Ishikawa (cell line): ENCODE results near the gene GALNT1.

Experiments used
- CEBPB ChIP-seq: IDR thresholded peaks from 2 replicates; pipeline ENCODE4 v1.6.1; 2012
- CREB1 ChIP-seq: IDR thresholded peaks from 2 replicates; pipeline ENCODE4 v1.6.1; 2012; ENCODE audit warnings: low read depth
- EGR1 ChIP-seq: IDR thresholded peaks from 2 replicates; pipeline ENCODE4 v1.6.1; 2012
- EP300 ChIP-seq: IDR thresholded peaks from 2 replicates; pipeline ENCODE4 v1.6.1; 2012; ENCODE audit warnings: borderline replicate concordance
- FOXM1 ChIP-seq: IDR thresholded peaks from 2 replicates; pipeline ENCODE4 v1.6.1; 2012; ENCODE audit warnings: low read depth, borderline replicate concordance
- NFIC ChIP-seq: IDR thresholded peaks from 2 replicates; pipeline ENCODE4 v1.6.1; 2012
- RAD21 ChIP-seq: IDR thresholded peaks from 2 replicates; pipeline ENCODE4 v1.6.1; 2012; ENCODE audit warnings: low read depth
- TAF1 ChIP-seq: IDR thresholded peaks from 2 replicates; pipeline ENCODE4 v1.6.1; 2012; ENCODE audit warnings: low read depth, mild to moderate bottlenecking
- TCF12 ChIP-seq: IDR thresholded peaks from 2 replicates; pipeline ENCODE4 v1.6.1; 2012; ENCODE audit warnings: low read depth
- TEAD4 ChIP-seq: IDR thresholded peaks from 2 replicates; pipeline ENCODE4 v1.6.1; 2012
- YY1 ChIP-seq: IDR thresholded peaks from 2 replicates; pipeline ENCODE4 v1.6.1; 2012; ENCODE audit warnings: low read depth
- ZBTB7A ChIP-seq: IDR thresholded peaks from 2 replicates; pipeline ENCODE4 v1.6.1; 2012; ENCODE audit warnings: low read depth
- TF ChIP-seq, protein P1 (sequence below): IDR thresholded peaks from 2 replicates; pipeline ENCODE4 v1.6.1; 2012
- TF ChIP-seq, protein P2 (sequence below): IDR thresholded peaks from 2 replicates; pipeline ENCODE4 v1.6.1; 2012; ENCODE audit warnings: low read depth, mild to moderate bottlenecking
- TF ChIP-seq, protein P3 (sequence below): IDR thresholded peaks from 2 replicates; pipeline ENCODE4 v1.6.1; 2012

Gene GALNT1

DNA sequence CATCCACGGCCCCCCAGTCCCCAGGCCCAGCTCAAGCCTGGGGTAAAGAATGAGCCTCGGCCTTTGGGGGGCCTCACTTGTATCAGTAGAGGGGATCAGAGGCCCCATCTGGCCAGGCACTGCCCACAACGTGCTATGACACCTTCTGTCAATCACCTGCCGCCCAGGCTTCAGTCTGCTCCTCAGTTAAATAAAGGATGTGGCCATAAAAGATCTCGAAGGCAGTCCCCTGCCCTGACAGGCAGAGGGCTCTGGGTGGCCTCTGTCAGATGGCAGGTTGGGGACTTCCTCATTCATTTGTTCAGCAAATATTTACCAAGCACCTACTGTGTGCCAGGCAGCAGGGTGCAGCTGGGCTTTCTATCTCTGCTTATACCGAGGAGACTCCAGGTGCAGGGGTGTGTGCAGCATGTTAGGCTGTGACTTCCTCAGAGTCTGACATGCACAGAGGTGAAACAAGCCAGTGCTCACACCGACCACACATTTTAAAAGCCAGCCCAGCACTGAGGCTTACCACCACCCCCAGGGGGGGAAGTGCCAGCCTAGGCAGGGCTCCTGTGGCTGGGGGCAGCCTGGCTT is 166.4 kb downstream of the GALNT1 start:
- TF ChIP-seq EGR1: no peak
- TF ChIP-seq TCF12: no peak
- no peak for TF ChIP-seq TEAD4
- TF ChIP-seq EP300: no peak
- TF ChIP-seq RAD21: no peak
- TF ChIP-seq, protein P1, sequence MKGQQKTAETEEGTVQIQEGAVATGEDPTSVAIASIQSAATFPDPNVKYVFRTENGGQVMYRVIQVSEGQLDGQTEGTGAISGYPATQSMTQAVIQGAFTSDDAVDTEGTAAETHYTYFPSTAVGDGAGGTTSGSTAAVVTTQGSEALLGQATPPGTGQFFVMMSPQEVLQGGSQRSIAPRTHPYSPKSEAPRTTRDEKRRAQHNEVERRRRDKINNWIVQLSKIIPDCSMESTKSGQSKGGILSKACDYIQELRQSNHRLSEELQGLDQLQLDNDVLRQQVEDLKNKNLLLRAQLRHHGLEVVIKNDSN: no peak
- no peak for TF ChIP-seq CEBPB
- TF ChIP-seq NFIC: no peak
- TF ChIP-seq ZBTB7A: no peak
- no peak for TF ChIP-seq YY1
- TF ChIP-seq TAF1: no peak

DNA sequence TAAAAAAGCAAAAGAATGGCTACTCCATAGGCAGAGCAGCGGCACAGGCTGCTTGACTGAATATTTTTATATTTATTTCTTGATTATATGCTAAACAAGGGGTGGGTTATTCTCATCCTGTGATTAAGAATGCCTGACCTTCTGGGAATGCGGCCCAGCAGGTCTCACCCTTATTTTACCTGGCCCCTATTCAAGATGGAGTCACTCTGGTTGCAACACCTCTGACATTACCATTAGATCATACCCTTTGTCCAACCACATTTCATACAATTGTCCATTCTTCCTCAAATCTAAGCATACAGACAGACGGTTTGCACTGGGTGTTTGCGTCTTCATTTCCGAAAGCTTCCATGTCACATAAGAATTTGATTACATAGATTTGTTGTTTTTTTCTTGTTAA is 168.2 kb downstream of the GALNT1 start:
- no peak for TF ChIP-seq NFIC
- TF ChIP-seq, protein P1: no peak
- no peak for TF ChIP-seq TAF1
- TF ChIP-seq CEBPB: 0 out of 2 replicates have a peak, but pooled peaks have one; percentile 15
- no peak for TF ChIP-seq CREB1
- TF ChIP-seq EGR1: no peak
- TF ChIP-seq FOXM1: no peak
- no peak for TF ChIP-seq ZBTB7A
- TF ChIP-seq TEAD4: 0 out of 2 replicates have a peak, but pooled peaks have one; percentile 41

DNA sequence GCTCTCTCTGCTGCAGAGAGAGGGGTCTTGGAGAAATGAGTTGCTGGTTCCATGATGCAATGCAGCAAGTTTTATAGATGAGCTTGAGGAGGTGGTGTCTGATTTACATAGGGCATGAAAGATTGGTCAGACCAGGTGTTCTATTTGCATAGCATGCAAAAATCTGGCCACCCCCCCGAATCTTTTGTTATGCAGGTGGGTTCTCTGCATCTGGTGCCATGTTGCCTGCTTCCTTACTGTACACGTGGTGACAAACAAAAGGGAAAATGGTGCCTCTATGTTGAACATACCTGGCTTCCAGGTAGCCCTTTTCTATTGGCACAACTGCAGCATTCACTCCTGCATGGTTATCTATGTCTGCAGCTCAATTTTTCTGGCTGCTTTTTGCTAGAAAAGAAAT is 169.4 kb downstream of the GALNT1 start:
- TF ChIP-seq, protein P2, sequence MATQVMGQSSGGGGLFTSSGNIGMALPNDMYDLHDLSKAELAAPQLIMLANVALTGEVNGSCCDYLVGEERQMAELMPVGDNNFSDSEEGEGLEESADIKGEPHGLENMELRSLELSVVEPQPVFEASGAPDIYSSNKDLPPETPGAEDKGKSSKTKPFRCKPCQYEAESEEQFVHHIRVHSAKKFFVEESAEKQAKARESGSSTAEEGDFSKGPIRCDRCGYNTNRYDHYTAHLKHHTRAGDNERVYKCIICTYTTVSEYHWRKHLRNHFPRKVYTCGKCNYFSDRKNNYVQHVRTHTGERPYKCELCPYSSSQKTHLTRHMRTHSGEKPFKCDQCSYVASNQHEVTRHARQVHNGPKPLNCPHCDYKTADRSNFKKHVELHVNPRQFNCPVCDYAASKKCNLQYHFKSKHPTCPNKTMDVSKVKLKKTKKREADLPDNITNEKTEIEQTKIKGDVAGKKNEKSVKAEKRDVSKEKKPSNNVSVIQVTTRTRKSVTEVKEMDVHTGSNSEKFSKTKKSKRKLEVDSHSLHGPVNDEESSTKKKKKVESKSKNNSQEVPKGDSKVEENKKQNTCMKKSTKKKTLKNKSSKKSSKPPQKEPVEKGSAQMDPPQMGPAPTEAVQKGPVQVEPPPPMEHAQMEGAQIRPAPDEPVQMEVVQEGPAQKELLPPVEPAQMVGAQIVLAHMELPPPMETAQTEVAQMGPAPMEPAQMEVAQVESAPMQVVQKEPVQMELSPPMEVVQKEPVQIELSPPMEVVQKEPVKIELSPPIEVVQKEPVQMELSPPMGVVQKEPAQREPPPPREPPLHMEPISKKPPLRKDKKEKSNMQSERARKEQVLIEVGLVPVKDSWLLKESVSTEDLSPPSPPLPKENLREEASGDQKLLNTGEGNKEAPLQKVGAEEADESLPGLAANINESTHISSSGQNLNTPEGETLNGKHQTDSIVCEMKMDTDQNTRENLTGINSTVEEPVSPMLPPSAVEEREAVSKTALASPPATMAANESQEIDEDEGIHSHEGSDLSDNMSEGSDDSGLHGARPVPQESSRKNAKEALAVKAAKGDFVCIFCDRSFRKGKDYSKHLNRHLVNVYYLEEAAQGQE: no peak
- no peak for TF ChIP-seq ZBTB7A
- no peak for TF ChIP-seq CREB1
- no peak for TF ChIP-seq NFIC
- no peak for TF ChIP-seq EGR1
- no peak for TF ChIP-seq FOXM1
- no peak for TF ChIP-seq TEAD4
- TF ChIP-seq CEBPB: no peak

DNA sequence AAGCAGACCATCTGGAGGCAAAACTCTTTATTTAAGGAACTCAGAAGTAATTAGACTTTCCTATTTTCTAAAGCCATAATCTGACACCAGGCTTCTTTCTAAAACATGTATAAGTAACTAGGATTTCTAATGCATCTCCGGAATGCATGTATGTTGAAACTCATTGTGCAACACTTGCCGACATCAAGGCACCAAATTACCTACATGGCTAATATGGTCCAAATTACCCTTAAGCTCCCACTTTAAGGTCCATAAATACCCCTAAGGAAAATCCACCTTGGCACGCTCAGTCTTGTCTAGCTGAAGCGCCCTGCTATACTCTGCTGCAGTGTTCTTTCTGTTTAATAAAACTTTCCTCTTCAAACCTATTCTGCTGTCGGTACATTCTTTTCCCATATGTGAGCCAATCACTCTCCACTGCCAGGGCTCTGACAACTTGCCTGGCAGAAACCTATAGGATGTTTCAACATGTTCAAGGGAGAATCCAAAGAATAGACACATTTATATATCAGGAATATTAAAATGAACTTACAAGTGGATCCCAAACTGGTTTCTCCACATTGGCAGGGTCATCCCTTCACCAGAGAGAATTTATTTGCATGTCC is 171.9 kb downstream of the GALNT1 start:
- no peak for TF ChIP-seq TAF1

DNA sequence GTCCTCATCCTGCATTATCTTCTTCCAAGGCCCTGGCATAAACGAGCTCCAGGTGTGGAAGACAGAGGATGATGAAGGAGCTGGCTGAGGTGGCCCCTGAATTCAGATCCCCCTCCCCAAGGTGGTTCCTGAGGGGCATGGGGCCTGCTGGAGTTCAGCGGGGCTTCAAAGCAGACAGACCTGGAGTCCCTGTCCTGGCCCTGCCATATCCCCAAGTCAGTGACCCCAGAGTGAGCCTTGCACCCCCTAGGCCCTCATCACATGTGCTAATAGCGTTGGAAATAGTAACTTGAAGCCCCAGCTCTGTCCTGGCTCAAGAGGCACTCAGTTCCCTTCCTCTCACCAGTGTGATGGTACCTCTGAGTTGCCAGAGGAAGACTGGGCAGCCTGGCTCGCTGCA is 172.9 kb downstream of the GALNT1 start:
- no peak for TF ChIP-seq EGR1
- TF ChIP-seq YY1: no peak
- TF ChIP-seq TAF1: no peak
- no peak for TF ChIP-seq CEBPB
- TF ChIP-seq TEAD4: no peak
- no peak for TF ChIP-seq EP300
- TF ChIP-seq FOXM1: no peak
- TF ChIP-seq ZBTB7A: no peak
- TF ChIP-seq, protein P1: no peak
- no peak for TF ChIP-seq RAD21
- TF ChIP-seq NFIC: no peak
- TF ChIP-seq TCF12: no peak
- TF ChIP-seq CREB1: no peak
- TF ChIP-seq, protein P3, sequence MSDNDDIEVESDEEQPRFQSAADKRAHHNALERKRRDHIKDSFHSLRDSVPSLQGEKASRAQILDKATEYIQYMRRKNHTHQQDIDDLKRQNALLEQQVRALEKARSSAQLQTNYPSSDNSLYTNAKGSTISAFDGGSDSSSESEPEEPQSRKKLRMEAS: no peak
- TF ChIP-seq, protein P2: no peak

DNA sequence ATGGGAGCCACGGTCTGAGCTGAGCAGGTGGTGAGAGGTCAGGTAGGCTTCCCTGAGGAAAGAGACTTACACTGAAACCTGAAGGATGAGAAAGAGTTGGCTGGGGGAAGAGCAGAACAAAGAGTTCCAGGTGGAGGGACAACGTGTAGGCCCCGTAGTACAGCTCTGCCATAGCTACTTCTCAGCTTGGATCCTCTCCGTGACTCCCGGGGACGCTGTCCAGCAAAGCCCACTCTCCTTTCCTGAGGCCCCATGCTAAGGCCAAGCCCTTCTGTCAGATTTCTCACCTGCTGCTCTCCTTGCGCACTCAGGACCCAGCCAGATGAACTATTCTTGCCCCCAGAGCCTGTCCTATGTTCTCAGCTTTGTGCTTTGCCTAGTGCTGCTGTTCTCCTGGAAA is 173.8 kb downstream of the GALNT1 start:
- TF ChIP-seq, protein P2: peak; percentile 43; the same call in 1 of the 2 replicates
- TF ChIP-seq EP300: no peak
